ENCODE measurements around the gene OR4D11. TPM values are rescaled to one million over a fixed set of nuclear protein-coding genes. Genes with fewer than 3 reads are reported as not detected.
A peak's percentile ranks its signal among the peaks of the same experiment; 100 is the strongest.
"Not testable (repeated sequence)": the region's sequence is repeated elsewhere in the genome, so short reads cannot be mapped to it uniquely, and the experiment has no call there.

Gene OR4D11
- total and polyA plus RNA-seq, 4 experiments from 2014 or later: not detected

GRCh38 chr11:59480359-59480758, 23.0 kb upstream of the OR4D11 start:
- POLR2A ChIA-PET (ENCODE audit: partially characterized antibody): no interaction called here
- CTCF ChIA-PET (ENCODE audit: partially characterized antibody): no interaction called here
- Mint-ChIP-seq H3K36me3 (no peaks in the 10 kb centered on the region), H3K4me3 (no peak overlapping the region), H3K27me3 (peaks cover 6 to 14% of the 10 kb centered on the region in 2 donors), H3K9me3 (no peaks in the 10 kb centered on the region), H3K27ac (no peak overlapping the region), H3K4me1 (no peaks in the 10 kb centered on the region)
- intact Hi-C loops (cut with micrococcal nuclease): no loop called here
- Histone ChIP-seq H3K4me3 (ENCODE audit: low read length in 2 of 2) (no peak overlapping the region), H3K4me1 (ENCODE audit: insufficient read depth, low read length) (no peaks in the 10 kb centered on the region), H3K9me3 (ENCODE audit: control insufficient read depth in 1 of 2, low read length in 2 of 2) (no peaks in the 10 kb centered on the region), H3K27ac (ENCODE audit: low read depth, low read length) (no peak overlapping the region), H3K36me3 (ENCODE audit: insufficient read depth, low read length) (no peaks in the 10 kb centered on the region), H3K27me3 (ENCODE audit: insufficient read depth, low read length) (no peaks in the 10 kb centered on the region)
- no peak for DNase-seq

- Histone ChIP-seq H3K4me3 (ENCODE audit: low read length in 2 of 2) (no peak overlapping the region), H3K27me3 (ENCODE audit: insufficient read depth, low read length) (no peaks in the 10 kb centered on the region), H3K36me3 (ENCODE audit: insufficient read depth, low read length) (no peaks in the 10 kb centered on the region), H3K27ac (ENCODE audit: low read depth, low read length) (no peak overlapping the region), H3K9me3 (ENCODE audit: control insufficient read depth in 1 of 2, low read length in 2 of 2) (no peaks in the 10 kb centered on the region), H3K4me1 (ENCODE audit: insufficient read depth, low read length) (no peaks in the 10 kb centered on the region)
- no peaks in the 10 kb centered on the region for H3K36me3 Mint-ChIP-seq
- ChIA-PET POLR2A (ENCODE audit: partially characterized antibody) (no interaction called here), CTCF (ENCODE audit: partially characterized antibody) (no interaction called here)
- DNase-seq: no peak
- peaks cover 0 to 2% (median 0%) of the 10 kb centered on the region in 4 donors for H3K4me1 Mint-ChIP-seq
- H3K27me3 Mint-ChIP-seq: peaks cover 17 to 19% of the 10 kb centered on the region in 2 donors
- H3K4me3 Mint-ChIP-seq: no peak overlapping the region
- intact Hi-C loops (cut with micrococcal nuclease): no loop called here
- H3K9me3 Mint-ChIP-seq: peaks cover 0 to 2% (median 0%) of the 10 kb centered on the region in 8 donors
- H3K27ac Mint-ChIP-seq: no peak overlapping the region
Measured at GRCh38 chr11:59501931-59502330, 1.4 kb upstream of the OR4D11 start.

GRCh38 chr11:59510941-59511589, 7.7 kb downstream of the OR4D11 start, which contains the start of gene OR4D9:
Gene OR4D9 (plus strand): TSS chr11:59511539. CDS start chr11:59514913, 3,374 bp downstream.
- no peaks in the 10 kb centered on the region for H3K27me3 ChIP-seq (ENCODE audit: insufficient read depth, low read length)
- Mint-ChIP-seq H3K4me1 (peaks cover 10 to 26% (median 20%) of the 10 kb centered on the region in 4 donors), H3K9me3 (no peaks in the 10 kb centered on the region), H3K4me3 (peak within 1 kb of the TSS in 6 of 8 donors; percentile 10 to 42 (median 33)), H3K27me3 (peaks cover 0 to 6% of the 10 kb centered on the region in 2 donors), H3K27ac (peak within 1 kb of the TSS in 1 of 7 donors; percentile 23), H3K36me3 (no peaks in the 10 kb centered on the region)
- no peak within 1 kb of the TSS for H3K27ac ChIP-seq (ENCODE audit: low read depth, low read length)
- intact Hi-C loops (cut with micrococcal nuclease): no loop called here
- H3K9me3 ChIP-seq (ENCODE audit: control insufficient read depth in 1 of 2, low read length in 2 of 2): no peaks in the 10 kb centered on the region
- DNase-seq: peak in 1 of 5 donors; percentile 6
- H3K4me1 ChIP-seq (ENCODE audit: insufficient read depth, low read length): peaks cover 19% of the 10 kb centered on the region
- H3K36me3 ChIP-seq (ENCODE audit: insufficient read depth, low read length): no peaks in the 10 kb centered on the region
- no peak within 1 kb of the TSS for H3K4me3 ChIP-seq (ENCODE audit: low read length in 2 of 2)
- CTCF ChIA-PET (ENCODE audit: partially characterized antibody): no interaction called here
- POLR2A ChIA-PET (ENCODE audit: partially characterized antibody): interaction anchor here (0.9 kb wide), 1 partner anchor 26 kb away, joined by 3 read pairs; no protein-coding TSS in a partner anchor

- no peaks in the 10 kb centered on the region for H3K36me3 Mint-ChIP-seq
- no peaks in the 10 kb centered on the region for H3K9me3 Mint-ChIP-seq
- Histone ChIP-seq H3K9me3 (ENCODE audit: control insufficient read depth in 1 of 2, low read length in 2 of 2) (no peaks in the 10 kb centered on the region), H3K4me3 (ENCODE audit: low read length in 2 of 2) (no peak overlapping the region), H3K27ac (ENCODE audit: low read depth, low read length) (no peak overlapping the region), H3K27me3 (ENCODE audit: insufficient read depth, low read length) (no peaks in the 10 kb centered on the region), H3K4me1 (ENCODE audit: insufficient read depth, low read length) (peaks cover 19% of the 10 kb centered on the region), H3K36me3 (ENCODE audit: insufficient read depth, low read length) (no peaks in the 10 kb centered on the region)
- POLR2A ChIA-PET (ENCODE audit: partially characterized antibody): interaction anchor here (0.9 kb wide), 1 partner anchor 25 kb away, joined by 3 read pairs; no protein-coding TSS in a partner anchor
- H3K4me1 Mint-ChIP-seq: peaks cover 10 to 26% (median 20%) of the 10 kb centered on the region in 4 donors
- H3K4me3 Mint-ChIP-seq: no peak overlapping the region
- intact Hi-C loops (cut with micrococcal nuclease): no loop called here
- CTCF ChIA-PET (ENCODE audit: partially characterized antibody): interaction anchor here (0.7 kb wide), 1 partner anchor 11 kb away, joined by 3 read pairs; no protein-coding TSS in a partner anchor
- no peak for DNase-seq
- peaks cover 0 to 6% of the 10 kb centered on the region in 2 donors for H3K27me3 Mint-ChIP-seq
- H3K27ac Mint-ChIP-seq: no peak overlapping the region
Measured at GRCh38 chr11:59511675-59512074, 8.3 kb downstream of the OR4D11 start.

GRCh38 chr11:59520139-59520538, 16.8 kb downstream of the OR4D11 start:
- POLR2A ChIA-PET (ENCODE audit: partially characterized antibody); H3K36me3 ChIP-seq (ENCODE audit: insufficient read depth, low read length); H3K9me3 Mint-ChIP-seq; DNase-seq; CTCF ChIA-PET (ENCODE audit: partially characterized antibody); intact Hi-C loops (cut with micrococcal nuclease); H3K27ac Mint-ChIP-seq; H3K4me1 ChIP-seq (ENCODE audit: insufficient read depth, low read length); H3K4me3 Mint-ChIP-seq; H3K4me1 Mint-ChIP-seq; H3K27me3 ChIP-seq (ENCODE audit: insufficient read depth, low read length); H3K27me3 Mint-ChIP-seq; H3K27ac ChIP-seq (ENCODE audit: low read depth, low read length); H3K36me3 Mint-ChIP-seq; H3K4me3 ChIP-seq (ENCODE audit: low read length in 2 of 2); H3K9me3 ChIP-seq (ENCODE audit: control insufficient read depth in 1 of 2, low read length in 2 of 2): not testable (repeated sequence)

- Histone ChIP-seq H3K27ac (ENCODE audit: low read depth, low read length) (no peak overlapping the region), H3K4me3 (ENCODE audit: low read length in 2 of 2) (no peak overlapping the region), H3K36me3 (ENCODE audit: insufficient read depth, low read length) (no peaks in the 10 kb centered on the region), H3K27me3 (ENCODE audit: insufficient read depth, low read length) (no peaks in the 10 kb centered on the region), H3K9me3 (ENCODE audit: control insufficient read depth in 1 of 2, low read length in 2 of 2) (no peaks in the 10 kb centered on the region), H3K4me1 (ENCODE audit: insufficient read depth, low read length) (no peaks in the 10 kb centered on the region)
- H3K9me3 Mint-ChIP-seq: no peaks in the 10 kb centered on the region
- peaks cover 7 to 12% of the 10 kb centered on the region in 2 donors for H3K27me3 Mint-ChIP-seq
- ChIA-PET POLR2A (ENCODE audit: partially characterized antibody) (no interaction called here), CTCF (ENCODE audit: partially characterized antibody) (no interaction called here)
- no peak for DNase-seq
- intact Hi-C loops (cut with micrococcal nuclease): no loop called here
- H3K4me3 Mint-ChIP-seq: no peak overlapping the region
- no peak overlapping the region for H3K27ac Mint-ChIP-seq
- H3K36me3 Mint-ChIP-seq: no peaks in the 10 kb centered on the region
- no peaks in the 10 kb centered on the region for H3K4me1 Mint-ChIP-seq
Measured at GRCh38 chr11:59520741-59521140, 17.4 kb downstream of the OR4D11 start.

GRCh38 chr11:59523541-59523940, 20.2 kb downstream of the OR4D11 start:
- no peak overlapping the region for H3K4me3 Mint-ChIP-seq
- no peaks in the 10 kb centered on the region for H3K36me3 ChIP-seq (ENCODE audit: insufficient read depth, low read length)
- no peaks in the 10 kb centered on the region for H3K9me3 ChIP-seq (ENCODE audit: control insufficient read depth in 1 of 2, low read length in 2 of 2)
- ChIA-PET CTCF (ENCODE audit: partially characterized antibody) (interaction anchor here (0.7 kb wide), 1 partner anchor 96 kb away, joined by 3 read pairs; no protein-coding TSS in a partner anchor), POLR2A (ENCODE audit: partially characterized antibody) (interaction anchor here (0.6 kb wide), 1 partner anchor 369 kb away, joined by 3 read pairs; no protein-coding TSS in a partner anchor)
- no peak overlapping the region for H3K4me3 ChIP-seq (ENCODE audit: low read length in 2 of 2)
- H3K27ac Mint-ChIP-seq: no peak overlapping the region
- peaks cover 7 to 12% of the 10 kb centered on the region in 2 donors for H3K27me3 Mint-ChIP-seq
- no peaks in the 10 kb centered on the region for H3K27me3 ChIP-seq (ENCODE audit: insufficient read depth, low read length)
- no peak overlapping the region for H3K27ac ChIP-seq (ENCODE audit: low read depth, low read length)
- no peak for DNase-seq
- no peaks in the 10 kb centered on the region for H3K4me1 Mint-ChIP-seq
- intact Hi-C loops (cut with micrococcal nuclease): no loop called here
- no peaks in the 10 kb centered on the region for H3K9me3 Mint-ChIP-seq
- no peaks in the 10 kb centered on the region for H3K36me3 Mint-ChIP-seq
- no peaks in the 10 kb centered on the region for H3K4me1 ChIP-seq (ENCODE audit: insufficient read depth, low read length)
